Activated T-cell treated with anti-CD3 and anti-CD28 coated beads, Interleukin-2, amount 50 U/mL, for 24 hours (primary cell): ENCODE data around the gene ZNF618.

Source experiments
- DNase-seq: peaks from one replicate; pipeline ENCODE4 v3.0.0-alpha.2; 2020
- H3K27ac Mint-ChIP-seq: 2 replicates; pipeline ENCODE4 v1.8.0; 2020; ENCODE audit warnings: mild to moderate bottlenecking, mixed read lengths
- H3K27me3 Mint-ChIP-seq: 2 replicates; pipeline ENCODE4 v1.8.0; 2020; ENCODE audit warnings: mixed read lengths
- H3K36me3 Mint-ChIP-seq: 2 replicates; pipeline ENCODE4 v1.8.0; 2020; ENCODE audit warnings: low read depth, mixed read lengths
- H3K4me1 Mint-ChIP-seq: 2 replicates; pipeline ENCODE4 v1.8.0; 2020; ENCODE audit warnings: low read depth, mixed read lengths
- H3K4me3 Mint-ChIP-seq: 2 replicates; pipeline ENCODE4 v1.8.0; 2020; ENCODE audit warnings: mild to moderate bottlenecking, moderate library complexity, mixed read lengths
- H3K9me3 Mint-ChIP-seq: 2 replicates; pipeline ENCODE4 v1.8.0; 2020; ENCODE audit warnings: mixed read lengths

Gene ZNF618

GRCh38 chr9:113912816-113913215, 36.7 kb downstream of the ZNF618 start:
- Mint-ChIP-seq H3K4me3 (no peak overlapping the region), H3K4me1 (no peaks in the 10 kb centered on the region), H3K27me3 (peaks cover 5% of the 10 kb centered on the region), H3K27ac (no peak overlapping the region), H3K36me3 (no peaks in the 10 kb centered on the region), H3K9me3 (no peaks in the 10 kb centered on the region)
- DNase-seq: no peak

DNA sequence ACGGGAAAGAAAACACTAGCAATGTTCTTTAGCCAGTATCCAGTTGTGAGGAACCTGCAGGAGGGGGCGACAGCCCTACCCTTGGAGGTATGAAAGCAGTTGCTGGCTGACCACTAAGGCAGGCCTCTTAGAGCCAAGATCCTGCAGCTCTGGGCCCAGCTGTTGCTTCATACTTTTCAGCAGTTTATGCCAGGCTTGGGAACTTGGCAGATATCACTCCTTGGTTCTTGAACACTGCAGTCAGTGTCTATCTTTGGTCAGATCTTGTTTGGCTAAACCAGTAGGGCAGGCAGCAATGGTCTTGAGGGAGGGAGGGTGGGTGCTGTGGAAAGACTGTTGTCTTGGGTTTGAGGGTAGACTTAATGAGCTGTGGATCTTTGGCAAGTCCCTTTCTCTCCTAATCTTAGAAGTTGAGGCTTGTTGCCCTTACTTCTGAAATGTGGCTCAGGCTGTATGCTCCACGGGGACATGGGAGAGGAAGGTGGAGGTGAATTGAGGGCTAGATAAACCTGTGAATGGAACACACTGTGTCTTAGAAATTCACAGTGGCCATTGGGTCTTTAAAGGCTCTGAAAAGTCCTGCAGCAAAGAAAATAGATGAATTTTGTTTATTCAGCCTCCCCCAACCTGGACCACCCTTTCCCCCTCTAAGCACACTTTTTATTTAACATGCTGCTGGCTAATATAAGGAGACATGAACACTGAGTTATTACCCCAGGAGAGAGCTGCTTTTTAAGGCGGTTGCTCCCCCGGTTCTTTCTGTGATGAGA, 37.5 kb downstream of the ZNF618 start:
- Mint-ChIP-seq H3K9me3 (no peaks in the 10 kb centered on the region), H3K27me3 (peaks cover 5% of the 10 kb centered on the region), H3K4me3 (no peak overlapping the region), H3K27ac (no peak overlapping the region), H3K36me3 (no peaks in the 10 kb centered on the region), H3K4me1 (no peaks in the 10 kb centered on the region)
- DNase-seq: no peak

DNA sequence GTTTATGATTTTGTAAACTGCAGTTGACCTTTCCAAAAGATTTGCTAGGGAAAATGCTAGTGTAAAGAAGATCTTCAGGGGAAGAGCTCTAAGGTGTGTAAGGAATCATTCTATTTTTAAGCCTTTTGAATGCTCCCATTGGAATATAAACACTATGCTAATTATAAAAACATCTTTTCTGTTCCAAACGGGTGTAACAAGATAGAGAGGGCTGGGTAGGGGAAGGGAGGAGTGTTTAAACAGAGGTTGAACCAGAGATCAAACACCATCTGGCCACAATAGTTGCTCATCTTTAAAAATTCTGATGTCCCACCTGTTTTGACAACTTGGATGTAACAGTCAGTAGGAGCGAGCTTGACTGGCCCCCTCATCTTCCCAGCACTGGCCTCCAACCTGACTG, 38.4 kb downstream of the ZNF618 start:
- H3K27me3 Mint-ChIP-seq: peaks cover 5% of the 10 kb centered on the region
- no peak for DNase-seq
- H3K36me3 Mint-ChIP-seq: no peaks in the 10 kb centered on the region
- no peak overlapping the region for H3K27ac Mint-ChIP-seq
- H3K4me3 Mint-ChIP-seq: no peak overlapping the region
- no peaks in the 10 kb centered on the region for H3K9me3 Mint-ChIP-seq
- H3K4me1 Mint-ChIP-seq: no peaks in the 10 kb centered on the region

GRCh38 chr9:113915817-113916434, 39.8 kb downstream of the ZNF618 start:
- no peaks in the 10 kb centered on the region for H3K4me1 Mint-ChIP-seq

GRCh38 chr9:113916931-113917330, 40.8 kb downstream of the ZNF618 start:
- Mint-ChIP-seq H3K4me3 (no peak overlapping the region), H3K27ac (no peak overlapping the region), H3K36me3 (no peaks in the 10 kb centered on the region), H3K4me1 (no peaks in the 10 kb centered on the region), H3K9me3 (no peaks in the 10 kb centered on the region), H3K27me3 (no peaks in the 10 kb centered on the region)
- no peak for DNase-seq

More at GRCh38 chr9:113915817-113916434, 39.8 kb downstream of the ZNF618 start:
- Mint-ChIP-seq H3K9me3 (no peaks in the 10 kb centered on the region), H3K27me3 (no peaks in the 10 kb centered on the region), H3K36me3 (no peaks in the 10 kb centered on the region), H3K27ac (no peak overlapping the region), H3K4me3 (no peak overlapping the region)
- no peak for DNase-seq

DNA sequence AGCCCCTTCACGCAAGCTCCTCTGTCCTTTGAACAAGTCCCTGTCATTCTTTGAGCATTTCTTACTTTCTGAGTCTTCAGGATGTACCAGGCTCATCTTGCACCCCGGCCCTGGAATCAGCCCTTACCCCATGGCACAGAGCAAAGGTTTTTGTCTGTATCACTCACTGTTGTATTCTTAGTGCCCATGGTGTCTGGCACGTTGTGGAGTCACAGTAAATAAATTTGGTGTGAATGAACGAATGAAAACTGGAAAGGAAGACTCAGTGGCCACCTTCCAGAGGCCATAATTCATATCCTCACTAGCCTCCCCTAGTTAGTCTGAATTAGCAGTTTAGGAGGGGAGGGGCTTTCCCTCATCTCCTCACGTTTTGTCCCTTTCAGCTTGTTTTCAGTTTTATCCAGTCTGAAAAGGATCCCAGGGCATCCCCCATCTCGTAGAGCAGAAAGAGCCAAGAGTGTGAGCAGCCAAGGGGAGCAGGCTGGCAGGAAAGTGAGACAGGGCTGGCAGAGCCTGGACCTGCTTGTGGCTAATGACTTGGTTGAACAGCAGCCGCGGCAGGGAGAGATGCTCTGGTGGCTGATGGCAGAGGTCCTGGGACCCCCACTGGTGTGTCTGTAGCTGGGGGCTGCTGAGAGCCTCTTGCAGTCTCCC, 42.7 kb downstream of the ZNF618 start:
- Mint-ChIP-seq H3K36me3 (no peaks in the 10 kb centered on the region), H3K27ac (no peak overlapping the region), H3K4me1 (no peaks in the 10 kb centered on the region), H3K27me3 (no peaks in the 10 kb centered on the region), H3K9me3 (peaks cover 3% of the 10 kb centered on the region), H3K4me3 (no peak overlapping the region)
- no peak for DNase-seq

DNA sequence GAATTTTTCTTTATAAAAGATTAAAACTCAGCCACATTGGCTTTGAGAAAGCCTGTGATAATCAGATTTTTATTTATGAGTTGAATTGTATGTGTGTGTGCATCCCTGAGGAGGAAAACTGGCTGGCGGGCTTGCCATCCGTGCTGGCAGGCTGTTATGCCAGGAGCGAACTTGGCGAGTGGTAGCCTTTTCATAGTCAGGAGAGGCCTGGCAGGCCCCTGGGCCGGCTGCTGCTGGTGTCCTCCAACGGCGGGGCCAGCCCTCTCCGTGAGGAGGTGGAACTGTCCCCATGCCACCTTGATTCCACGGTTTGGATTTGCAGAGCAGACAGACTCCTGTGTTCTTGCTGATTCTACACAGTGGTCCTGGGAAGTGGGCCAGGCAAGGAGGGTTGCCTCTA, 43.3 kb downstream of the ZNF618 start:
- H3K4me3 Mint-ChIP-seq: no peak overlapping the region
- no peak for DNase-seq
- peaks cover 3% of the 10 kb centered on the region for H3K9me3 Mint-ChIP-seq
- no peaks in the 10 kb centered on the region for H3K27me3 Mint-ChIP-seq
- H3K36me3 Mint-ChIP-seq: no peaks in the 10 kb centered on the region
- no peaks in the 10 kb centered on the region for H3K4me1 Mint-ChIP-seq
- no peak overlapping the region for H3K27ac Mint-ChIP-seq

DNA sequence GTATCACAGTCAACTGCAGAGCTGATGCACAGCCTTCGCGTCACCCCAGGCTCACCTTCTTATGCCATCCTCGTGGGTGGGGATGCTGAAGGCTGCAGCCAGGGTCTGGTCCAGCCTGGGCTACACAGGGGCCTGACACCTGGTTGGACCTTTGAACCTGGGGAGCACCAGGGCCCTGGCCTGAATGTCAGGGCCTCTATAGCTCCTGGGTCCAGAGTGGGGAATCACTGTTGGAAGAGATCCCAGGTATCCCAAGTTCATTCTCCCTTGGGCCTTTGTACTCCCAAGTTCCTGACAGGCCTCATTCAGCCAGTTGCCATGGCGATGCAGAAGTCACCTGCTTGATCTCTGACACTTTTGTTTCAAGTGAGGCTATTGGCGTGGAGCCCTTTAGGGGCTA, 43.8 kb downstream of the ZNF618 start:
- no peak for DNase-seq
- H3K27me3 Mint-ChIP-seq: no peaks in the 10 kb centered on the region
- H3K4me1 Mint-ChIP-seq: no peaks in the 10 kb centered on the region
- H3K27ac Mint-ChIP-seq: no peak overlapping the region
- H3K9me3 Mint-ChIP-seq: peaks cover 3% of the 10 kb centered on the region
- H3K4me3 Mint-ChIP-seq: no peak overlapping the region
- no peaks in the 10 kb centered on the region for H3K36me3 Mint-ChIP-seq

DNA sequence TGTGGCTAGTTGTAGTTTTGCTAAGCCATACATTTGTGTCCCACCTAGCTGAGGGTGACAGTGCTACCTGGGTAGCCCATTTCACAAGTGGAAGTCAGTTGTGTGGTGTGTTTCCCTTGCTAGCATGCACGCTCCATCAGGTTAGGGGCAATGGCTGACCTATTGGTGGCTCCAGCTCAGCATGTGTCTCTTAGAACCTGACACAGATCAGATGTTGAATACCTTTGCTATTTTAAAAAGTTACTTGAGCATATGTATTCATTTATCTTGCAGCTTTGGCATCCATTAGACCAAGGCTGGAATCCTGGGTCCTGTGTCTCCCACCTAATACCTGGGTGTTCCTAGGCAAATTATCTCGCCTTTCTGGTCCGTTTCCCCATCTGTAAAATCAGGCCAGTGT, 44.8 kb downstream of the ZNF618 start:
- H3K27ac Mint-ChIP-seq: no peak overlapping the region

DNA sequence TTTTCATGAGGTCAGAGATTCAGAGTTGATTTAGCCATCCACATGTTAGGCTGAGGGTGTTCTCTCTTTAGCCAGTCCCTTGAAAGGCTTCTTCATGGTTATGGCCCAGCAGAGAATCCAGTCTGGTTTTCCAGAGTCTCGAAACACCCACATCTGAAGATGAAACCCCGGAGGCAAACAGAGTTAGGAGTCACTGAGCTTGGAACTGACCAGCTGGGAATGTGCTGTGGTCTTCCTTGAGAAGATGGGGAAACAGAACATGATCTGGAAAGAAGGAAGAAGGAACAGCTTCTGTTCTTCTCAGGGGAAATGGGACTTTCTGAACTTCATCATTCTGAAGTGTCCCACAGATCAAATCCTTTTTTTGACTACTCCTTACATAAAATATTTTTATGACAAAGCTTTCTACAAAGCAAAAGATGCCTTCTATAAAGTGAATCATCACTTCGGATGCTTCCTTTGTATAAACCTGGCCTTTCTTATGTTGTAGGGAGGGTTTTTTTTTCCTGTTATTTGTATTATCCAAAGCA, 45.4 kb downstream of the ZNF618 start:
- Mint-ChIP-seq H3K4me1 (no peaks in the 10 kb centered on the region), H3K27me3 (no peaks in the 10 kb centered on the region), H3K9me3 (peaks cover 3% of the 10 kb centered on the region), H3K36me3 (no peaks in the 10 kb centered on the region), H3K4me3 (no peak overlapping the region), H3K27ac (no peak overlapping the region)
- no peak for DNase-seq

More for the DNA sequence above, 44.8 kb downstream of the ZNF618 start:
- H3K4me1 Mint-ChIP-seq: no peaks in the 10 kb centered on the region
- DNase-seq: no peak
- H3K4me3 Mint-ChIP-seq: no peak overlapping the region
- no peaks in the 10 kb centered on the region for H3K36me3 Mint-ChIP-seq
- H3K9me3 Mint-ChIP-seq: peaks cover 3% of the 10 kb centered on the region
- no peaks in the 10 kb centered on the region for H3K27me3 Mint-ChIP-seq

GRCh38 chr9:113922160-113922559, 46.1 kb downstream of the ZNF618 start:
- no peak overlapping the region for H3K27ac Mint-ChIP-seq
- no peak overlapping the region for H3K4me3 Mint-ChIP-seq
- no peaks in the 10 kb centered on the region for H3K36me3 Mint-ChIP-seq
- H3K4me1 Mint-ChIP-seq: no peaks in the 10 kb centered on the region
- DNase-seq: no peak
- H3K9me3 Mint-ChIP-seq: peaks cover 3% of the 10 kb centered on the region
- H3K27me3 Mint-ChIP-seq: no peaks in the 10 kb centered on the region

- DNase-seq: no peak
- Mint-ChIP-seq H3K27me3 (no peaks in the 10 kb centered on the region), H3K36me3 (no peaks in the 10 kb centered on the region), H3K9me3 (peaks cover 8% of the 10 kb centered on the region), H3K4me3 (no peak overlapping the region), H3K4me1 (no peaks in the 10 kb centered on the region), H3K27ac (no peak overlapping the region)
Observed at GRCh38 chr9:113926211-113926610, 50.1 kb downstream of the ZNF618 start.

DNA sequence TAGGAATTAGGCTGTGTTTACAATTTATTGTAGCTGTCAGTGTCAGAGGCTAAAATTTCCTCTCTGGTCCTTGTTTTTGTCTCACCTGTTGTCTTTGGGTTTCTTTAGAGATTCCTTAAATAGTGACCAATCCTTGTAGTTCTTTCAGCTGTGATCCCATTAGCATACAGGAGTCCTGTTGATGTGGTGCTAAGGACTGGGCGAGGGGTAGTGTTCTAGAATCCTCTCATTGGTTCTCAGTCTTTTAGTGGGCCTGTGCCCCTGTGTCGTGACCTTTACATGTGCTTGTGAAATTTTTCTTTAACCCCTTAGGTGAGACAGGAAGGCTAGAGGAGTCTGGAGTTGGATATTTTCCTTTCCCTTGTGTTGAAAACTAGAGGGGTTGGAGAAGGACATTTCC, 51.2 kb downstream of the ZNF618 start:
- Mint-ChIP-seq H3K9me3 (peaks cover 8% of the 10 kb centered on the region), H3K4me3 (no peak overlapping the region), H3K4me1 (no peaks in the 10 kb centered on the region), H3K36me3 (no peaks in the 10 kb centered on the region), H3K27ac (no peak overlapping the region), H3K27me3 (no peaks in the 10 kb centered on the region)
- DNase-seq: no peak

DNA sequence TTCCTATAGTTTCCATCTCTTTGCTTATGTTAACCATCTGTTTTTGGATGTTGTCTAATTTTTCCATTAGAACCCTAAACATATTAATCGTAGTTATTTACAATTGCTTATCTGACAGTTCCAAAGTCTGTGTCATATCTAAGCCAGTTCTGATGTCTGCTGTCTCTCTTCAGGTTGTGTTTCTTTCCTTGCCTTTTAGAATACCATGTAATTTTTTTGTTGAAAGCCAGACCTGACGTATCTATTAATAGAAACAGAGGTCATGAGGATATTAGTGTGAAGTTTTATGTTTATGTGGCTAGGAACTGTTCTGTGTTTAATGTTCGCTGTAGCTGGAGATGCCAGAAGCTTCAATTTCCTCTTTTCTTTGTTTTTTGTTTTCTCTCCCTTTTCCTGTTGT, 52.2 kb downstream of the ZNF618 start:
- Mint-ChIP-seq H3K27ac (no peak overlapping the region), H3K4me3 (no peak overlapping the region), H3K36me3 (no peaks in the 10 kb centered on the region), H3K27me3 (no peaks in the 10 kb centered on the region), H3K4me1 (no peaks in the 10 kb centered on the region), H3K9me3 (peaks cover 7% of the 10 kb centered on the region)
- no peak for DNase-seq
